Mesendoderm (in vitro differentiated cells): ENCODE measurements around the gene BICDL1.
A peak's percentile ranks its signal among the peaks of the same experiment; 100 is the strongest.
"Not testable (repeated sequence)": the region's sequence is repeated elsewhere in the genome, so short reads cannot be mapped to it uniquely, and the experiment has no call there.

Source experiments
- DNase-seq: peaks from one replicate; pipeline ENCODE4 v3.0.0; 2013
- H2AK5ac ChIP-seq: 2 replicates; pipeline ENCODE4 v1.6.1; 2013; ENCODE audit warnings: low read length, inconsistent platforms
- H2BK120ac ChIP-seq: 2 replicates; pipeline ENCODE4 v1.6.1; 2013; ENCODE audit warnings: low read depth, mild to moderate bottlenecking, low read length, moderate library complexity, mixed read lengths
- H2BK15ac ChIP-seq: replicated peaks from 2 replicates; pipeline ENCODE4 v1.6.1; 2013; ENCODE audit warnings: low read depth, mild to moderate bottlenecking, moderate library complexity
- H2BK5ac ChIP-seq: 2 replicates; pipeline ENCODE4 v1.6.1; 2013; ENCODE audit warnings: low read length, inconsistent platforms
- H3K18ac ChIP-seq: 2 replicates; pipeline ENCODE4 v1.6.1; 2013; ENCODE audit warnings: mild to moderate bottlenecking, low read length, mixed read lengths
- H3K23ac ChIP-seq: one replicate; pipeline ENCODE4 v1.6.1; 2013; ENCODE audit warnings: low read length
- H3K27ac ChIP-seq: 2 replicates; pipeline ENCODE4 v1.5.1; 2013; ENCODE audit warnings: low read depth, mild to moderate bottlenecking, inconsistent platforms, low read length, moderate library complexity
- H3K27me3 ChIP-seq: 2 replicates; pipeline ENCODE4 v1.6.1; 2013; ENCODE audit warnings: low read length, control low read depth, mild to moderate bottlenecking, inconsistent platforms; ENCODE audit not compliant: insufficient read depth, poor library complexity
- H3K36me3 ChIP-seq: 2 replicates; pipeline ENCODE4 v1.6.1; 2013; ENCODE audit warnings: low read length, inconsistent platforms; ENCODE audit not compliant: control insufficient read depth, insufficient read depth
- H3K4ac ChIP-seq: one replicate; pipeline ENCODE4 v1.6.1; 2013; ENCODE audit warnings: low read depth, mild to moderate bottlenecking, low read length, moderate library complexity
- H3K4me1 ChIP-seq: 2 replicates; pipeline ENCODE4 v1.6.1; 2013; ENCODE audit warnings: low read depth, low read length, inconsistent platforms; ENCODE audit not compliant: control insufficient read depth
- H3K4me2 ChIP-seq: 2 replicates; pipeline ENCODE4 v1.6.1; 2013; ENCODE audit warnings: low read length
- H3K4me3 ChIP-seq: 2 replicates; pipeline ENCODE4 v1.5.1; 2013; ENCODE audit warnings: mild to moderate bottlenecking, low read length
- H3K56ac ChIP-seq: one replicate; pipeline ENCODE4 v1.6.1; 2013; ENCODE audit warnings: low read length
- H3K79me1 ChIP-seq: 2 replicates; pipeline ENCODE4 v1.6.1; 2013; ENCODE audit warnings: low read length, inconsistent platforms
- H3K79me2 ChIP-seq: 2 replicates; pipeline ENCODE4 v1.6.1; 2013; ENCODE audit warnings: mild to moderate bottlenecking, low read length; ENCODE audit not compliant: control insufficient read depth, insufficient read depth
- H3K9ac ChIP-seq: 2 replicates; pipeline ENCODE4 v1.6.1; 2013; ENCODE audit warnings: low read length, inconsistent platforms
- H4K5ac ChIP-seq: one replicate; pipeline ENCODE4 v1.6.1; 2013; ENCODE audit warnings: low read length
- H4K8ac ChIP-seq: one replicate; pipeline ENCODE4 v1.6.1; 2013; ENCODE audit warnings: low read depth, mild to moderate bottlenecking, control low read depth, low read length, moderate library complexity
- WGBS: extraction: QIAGEN DNeasy Blood & Tissue Kit; methylation state at CpG from one replicate; pipeline ENCODE4 v1.1.7; 2013; ENCODE audit warnings: low lambda C conversion rate, missing lambda C conversion rate; ENCODE audit not compliant: insufficient coverage; ENCODE audit errors: extremely low coverage; 5-methylcytosine and 5-hydroxymethylcytosine counted together

The BICDL1 gene

GRCh38 chr12:120032242-120032641 lies 43.2 kb downstream of the BICDL1 start:
- no peaks in the 10 kb centered on the region for H3K79me1 ChIP-seq
- no peak overlapping the region for H3K56ac ChIP-seq
- H3K4ac ChIP-seq, result no peak overlapping the region
- no peak overlapping the region for H3K18ac ChIP-seq
- H2BK15ac ChIP-seq, result no peak overlapping the region
- H3K4me2 ChIP-seq, result no peak overlapping the region
- H3K23ac ChIP-seq, result no peak overlapping the region
- no peak overlapping the region for H4K8ac ChIP-seq
- H3K9ac ChIP-seq, result no peak overlapping the region
- H3K27me3 ChIP-seq, result no peaks in the 10 kb centered on the region
- no peak overlapping the region for H4K5ac ChIP-seq
- no peaks in the 10 kb centered on the region for H3K79me2 ChIP-seq
- no peaks in the 10 kb centered on the region for H3K4me1 ChIP-seq
- H3K27ac ChIP-seq, result no peak overlapping the region
- H2BK5ac ChIP-seq, result no peak overlapping the region
- no peak for DNase-seq
- no peak overlapping the region for H2AK5ac ChIP-seq
- H2BK120ac ChIP-seq, result no peak overlapping the region
- H3K4me3 ChIP-seq, result no peak overlapping the region
- H3K36me3 ChIP-seq, result no peaks in the 10 kb centered on the region

- Histone ChIP-seq H2BK120ac (no peak overlapping the region), H2BK5ac (no peak overlapping the region), H3K4ac (no peak overlapping the region), H3K4me3 (no peak overlapping the region), H3K27ac (no peak overlapping the region), H3K18ac (no peak overlapping the region), H4K8ac (no peak overlapping the region), H3K27me3 (no peaks in the 10 kb centered on the region), H3K9ac (no peak overlapping the region), H2BK15ac (no peak overlapping the region), H3K23ac (no peak overlapping the region), H3K4me1 (no peaks in the 10 kb centered on the region), H4K5ac (no peak overlapping the region), H3K79me2 (no peaks in the 10 kb centered on the region), H3K79me1 (no peaks in the 10 kb centered on the region), H3K36me3 (no peaks in the 10 kb centered on the region), H3K56ac (no peak overlapping the region), H2AK5ac (no peak overlapping the region), H3K4me2 (no peak overlapping the region)
- WGBS, result no CpG with 5 or more reads among the region's 2 CpGs
- no peak for DNase-seq
Observed at GRCh38 chr12:120037851-120038250, 48.8 kb downstream of the BICDL1 start.

- Histone ChIP-seq H3K27ac (no peak overlapping the region), H3K4ac (no peak overlapping the region), H2BK120ac (no peak overlapping the region), H3K4me1 (no peaks in the 10 kb centered on the region), H2AK5ac (no peak overlapping the region), H3K27me3 (no peaks in the 10 kb centered on the region), H3K18ac (no peak overlapping the region), H3K36me3 (no peaks in the 10 kb centered on the region), H4K8ac (no peak overlapping the region), H4K5ac (no peak overlapping the region), H3K79me2 (no peaks in the 10 kb centered on the region), H3K23ac (no peak overlapping the region), H3K56ac (no peak overlapping the region), H3K4me3 (no peak overlapping the region), H3K9ac (no peak overlapping the region), H2BK5ac (no peak overlapping the region), H3K79me1 (no peaks in the 10 kb centered on the region), H3K4me2 (no peak overlapping the region), H2BK15ac (no peak overlapping the region)
- DNase-seq, result peak; percentile 18
- no CpG with 5 or more reads among the region's 3 CpGs for WGBS
Observed at GRCh38 chr12:120039711-120040110, 50.7 kb downstream of the BICDL1 start.

GRCh38 chr12:120041386-120042231 lies 52.6 kb downstream of the BICDL1 start:
- H2AK5ac ChIP-seq, result no peak overlapping the region
- H3K4me2 ChIP-seq, result no peak overlapping the region
- no peak overlapping the region for H2BK15ac ChIP-seq
- H4K5ac ChIP-seq, result no peak overlapping the region
- H3K36me3 ChIP-seq, result no peaks in the 10 kb centered on the region
- no peaks in the 10 kb centered on the region for H3K27me3 ChIP-seq
- no peak overlapping the region for H3K56ac ChIP-seq
- peak overlapping the region; percentile 20 for H3K18ac ChIP-seq
- peak; percentile 14 for DNase-seq
- H3K23ac ChIP-seq, result no peak overlapping the region
- no peak overlapping the region for H3K27ac ChIP-seq
- H4K8ac ChIP-seq, result no peak overlapping the region
- H2BK120ac ChIP-seq, result no peak overlapping the region
- WGBS, result no CpG with 5 or more reads among the region's 11 CpGs
- no peak overlapping the region for H3K9ac ChIP-seq
- no peaks in the 10 kb centered on the region for H3K79me2 ChIP-seq
- no peak overlapping the region for H2BK5ac ChIP-seq
- no peak overlapping the region for H3K4ac ChIP-seq
- H3K4me1 ChIP-seq, result no peaks in the 10 kb centered on the region
- H3K79me1 ChIP-seq, result no peaks in the 10 kb centered on the region
- H3K4me3 ChIP-seq, result no peak overlapping the region

GRCh38 chr12:120045367-120045766 lies 56.3 kb downstream of the BICDL1 start:
- H3K4me2 ChIP-seq, H2BK120ac ChIP-seq, H2BK15ac ChIP-seq, H3K9ac ChIP-seq, H2BK5ac ChIP-seq, DNase-seq, H4K5ac ChIP-seq, H3K79me2 ChIP-seq, H3K27ac ChIP-seq, H3K4me3 ChIP-seq, H3K18ac ChIP-seq, H3K56ac ChIP-seq, H3K27me3 ChIP-seq, H3K23ac ChIP-seq, H3K79me1 ChIP-seq, H3K4me1 ChIP-seq, H3K4ac ChIP-seq, H3K36me3 ChIP-seq, H4K8ac ChIP-seq, H2AK5ac ChIP-seq: not testable (repeated sequence)
- no CpG with 5 or more reads among the region's 5 CpGs for WGBS

GRCh38 chr12:120047072-120047471 lies 58.0 kb downstream of the BICDL1 start:
- no peak for DNase-seq
- H3K4me1 ChIP-seq, result no peaks in the 10 kb centered on the region
- no peak overlapping the region for H2BK5ac ChIP-seq
- H3K4me3 ChIP-seq, result no peak overlapping the region
- H3K18ac ChIP-seq, result no peak overlapping the region
- H3K56ac ChIP-seq, result no peak overlapping the region
- no peaks in the 10 kb centered on the region for H3K27me3 ChIP-seq
- H3K27ac ChIP-seq, result no peak overlapping the region
- H3K4me2 ChIP-seq, result no peak overlapping the region
- H3K4ac ChIP-seq, result no peak overlapping the region
- no peaks in the 10 kb centered on the region for H3K79me1 ChIP-seq
- H4K5ac ChIP-seq, result no peak overlapping the region
- H4K8ac ChIP-seq, result no peak overlapping the region
- H2AK5ac ChIP-seq, result no peak overlapping the region
- H3K9ac ChIP-seq, result no peak overlapping the region
- H2BK15ac ChIP-seq, result no peak overlapping the region
- H3K36me3 ChIP-seq, result no peaks in the 10 kb centered on the region
- no peak overlapping the region for H3K23ac ChIP-seq
- H2BK120ac ChIP-seq, result no peak overlapping the region
- no CpG with 5 or more reads among the region's 1 CpG for WGBS
- no peaks in the 10 kb centered on the region for H3K79me2 ChIP-seq
